ENCODE data around the gene GAP43.

GRCh38 chr3:115577000-115577399 is 46.3 kb upstream of the GAP43 start:
- TF ChIP-seq CTCF (conservative IDR thresholded peaks at IDR 0.05; ENCODE audit: low read length): no peak
- no peak for TF ChIP-seq EZH2phosphoT487 (IDR thresholded peaks at IDR 0.05; ENCODE audit: borderline replicate concordance)

All from Loucy (cell line).